AML-193 (cell line): Measurements from ENCODE around the gene NDUFA13.
"Not testable (repeated sequence)": the region's sequence is repeated elsewhere in the genome, so short reads cannot be mapped to it uniquely, and the experiment has no call there.

Source experiments
- DNase-seq, 2 experiments: peaks; one replicate each; lab custom pipeline; 2025; lab: John Stamatoyannopoulos, UW

Gene NDUFA13

DNA sequence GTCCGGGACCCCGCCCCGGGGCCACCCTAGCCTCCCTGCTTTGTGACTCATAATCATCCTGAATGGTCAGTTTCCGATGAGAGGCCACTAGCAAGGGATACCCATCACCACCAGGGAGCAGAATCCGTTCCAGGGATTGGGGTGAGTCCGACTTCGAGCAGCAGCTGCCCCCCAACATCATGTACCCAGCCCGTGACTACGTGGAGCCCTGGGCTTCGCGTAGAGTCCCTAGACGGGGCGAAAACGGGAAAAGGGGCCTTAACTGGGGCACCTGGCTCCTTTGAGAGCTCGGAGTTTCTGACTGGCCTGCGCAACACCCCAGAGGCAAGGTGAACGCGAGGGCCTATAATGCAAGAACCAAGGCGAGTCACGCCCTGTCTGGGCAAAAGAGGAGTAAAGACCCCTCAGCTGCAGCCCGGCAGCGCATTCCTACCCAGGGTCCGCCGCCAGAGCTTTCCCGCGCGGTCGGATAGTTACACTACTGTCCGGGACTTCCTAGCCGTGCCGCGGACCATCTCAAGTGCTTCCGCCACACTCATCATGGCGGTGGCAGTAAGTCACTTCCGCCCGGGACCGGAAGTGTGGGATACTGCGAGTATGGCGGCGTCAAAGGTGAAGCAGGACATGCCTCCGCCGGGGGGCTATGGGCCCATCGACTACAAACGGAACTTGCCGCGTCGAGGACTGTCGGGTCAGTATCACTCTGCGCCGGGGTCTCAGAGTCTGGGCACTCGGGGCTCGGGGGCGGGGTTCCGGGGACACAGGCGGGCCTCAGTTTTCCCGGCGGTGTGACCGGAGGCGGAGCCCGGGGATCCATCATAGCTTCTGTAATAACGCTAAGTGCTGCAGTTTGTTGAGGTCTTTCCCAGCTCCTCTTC lies at the start of gene NDUFA13:
Gene NDUFA13 (plus strand): TSS at position 584 of the 878 bp plus-strand sequence. CDS start 14 bp downstream, at position 598.
- DNase-seq = peak; percentile 76 to 79

DNA sequence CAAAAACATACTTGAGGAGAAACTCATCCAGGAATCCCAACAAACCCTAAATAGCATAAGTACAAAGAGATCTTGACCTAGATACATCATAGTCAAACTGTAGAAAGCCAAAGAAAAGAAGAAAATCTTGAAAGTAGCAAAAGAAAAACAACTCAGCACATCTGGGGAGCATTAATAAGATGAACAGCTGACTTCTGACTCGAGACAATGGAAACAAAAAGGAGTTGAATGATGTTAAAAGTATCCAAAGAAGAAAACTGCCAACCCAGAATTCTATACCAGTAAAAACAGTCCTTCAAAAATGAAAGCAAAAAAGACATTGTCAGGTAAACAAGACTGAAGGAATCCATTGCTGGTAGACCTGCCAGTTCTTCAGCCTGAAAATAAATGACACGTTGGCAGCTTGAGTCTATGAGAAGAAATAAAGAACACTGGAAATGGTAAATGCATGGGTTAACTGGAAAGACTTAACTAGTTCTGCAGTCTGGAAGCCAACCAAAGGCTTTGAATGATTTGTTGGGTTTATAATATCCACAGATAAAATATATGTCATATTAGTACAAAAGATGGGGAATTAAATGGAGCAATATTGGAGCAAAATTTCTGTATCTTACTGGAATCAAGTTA lies 47.5 kb upstream of the NDUFA13 start:
- peak in 1 of 2 experiments; percentile 2 for DNase-seq

DNA sequence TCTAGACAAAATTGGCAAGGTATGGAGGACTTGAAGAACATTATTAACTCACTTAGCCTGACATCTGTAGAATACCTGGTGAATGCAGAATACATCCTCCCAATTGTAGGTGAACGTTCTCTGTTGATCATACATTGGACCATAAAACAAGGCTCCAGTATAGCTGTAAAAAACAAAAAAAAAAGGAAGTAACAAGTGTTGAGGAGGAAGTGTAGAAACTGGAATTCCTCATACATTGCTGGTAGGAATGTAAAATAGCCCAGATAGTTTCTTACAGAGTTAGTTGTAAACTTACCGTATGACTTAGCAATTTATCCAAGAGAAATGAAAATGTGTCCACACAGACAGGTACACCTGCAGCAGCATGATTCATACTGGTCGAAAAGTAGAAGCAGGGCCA lies 45.4 kb upstream of the NDUFA13 start:
- peak; percentile 2 to 31 for DNase-seq

DNA sequence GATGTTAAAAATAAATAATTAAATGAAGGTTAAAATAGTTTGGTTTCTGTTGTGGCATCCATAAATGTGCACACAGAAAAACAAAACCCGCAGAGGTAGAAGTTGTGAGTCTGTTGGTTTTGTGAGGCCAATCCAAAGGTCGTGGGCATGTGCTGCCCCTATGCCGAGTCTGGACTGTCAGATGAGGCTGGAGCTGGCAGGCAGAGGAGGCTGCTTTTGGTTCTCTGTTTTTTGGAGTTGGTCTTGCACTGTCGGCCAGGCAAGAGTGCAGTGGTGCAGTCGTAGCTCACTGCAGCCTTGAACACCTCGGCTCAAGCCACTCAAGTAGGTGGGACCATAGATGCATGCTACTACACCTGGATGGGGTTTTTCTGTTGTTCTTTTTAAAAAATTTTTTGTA lies 44.3 kb upstream of the NDUFA13 start:
- DNase-seq = no peak

DNA sequence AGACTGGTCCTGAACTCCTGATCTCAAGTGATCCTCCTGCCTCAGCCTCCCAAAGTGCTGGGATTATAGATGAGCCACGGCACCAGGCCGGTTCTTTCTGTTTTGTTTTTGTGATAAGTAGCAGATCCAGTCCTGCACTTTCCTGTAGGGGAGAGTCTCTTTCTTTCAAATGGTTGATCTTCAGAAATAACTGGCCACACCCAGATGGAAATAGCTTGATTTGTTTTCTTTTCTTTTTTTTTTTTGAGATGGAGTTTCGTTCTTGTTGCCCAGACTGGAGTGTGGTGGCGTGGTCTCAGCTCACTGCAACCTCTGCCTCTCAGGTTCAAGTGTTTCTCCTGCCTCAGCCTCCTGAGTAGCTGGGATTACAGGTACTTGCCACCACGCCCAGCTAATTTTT lies 43.9 kb upstream of the NDUFA13 start:
- DNase-seq = not testable (repeated sequence)

DNA sequence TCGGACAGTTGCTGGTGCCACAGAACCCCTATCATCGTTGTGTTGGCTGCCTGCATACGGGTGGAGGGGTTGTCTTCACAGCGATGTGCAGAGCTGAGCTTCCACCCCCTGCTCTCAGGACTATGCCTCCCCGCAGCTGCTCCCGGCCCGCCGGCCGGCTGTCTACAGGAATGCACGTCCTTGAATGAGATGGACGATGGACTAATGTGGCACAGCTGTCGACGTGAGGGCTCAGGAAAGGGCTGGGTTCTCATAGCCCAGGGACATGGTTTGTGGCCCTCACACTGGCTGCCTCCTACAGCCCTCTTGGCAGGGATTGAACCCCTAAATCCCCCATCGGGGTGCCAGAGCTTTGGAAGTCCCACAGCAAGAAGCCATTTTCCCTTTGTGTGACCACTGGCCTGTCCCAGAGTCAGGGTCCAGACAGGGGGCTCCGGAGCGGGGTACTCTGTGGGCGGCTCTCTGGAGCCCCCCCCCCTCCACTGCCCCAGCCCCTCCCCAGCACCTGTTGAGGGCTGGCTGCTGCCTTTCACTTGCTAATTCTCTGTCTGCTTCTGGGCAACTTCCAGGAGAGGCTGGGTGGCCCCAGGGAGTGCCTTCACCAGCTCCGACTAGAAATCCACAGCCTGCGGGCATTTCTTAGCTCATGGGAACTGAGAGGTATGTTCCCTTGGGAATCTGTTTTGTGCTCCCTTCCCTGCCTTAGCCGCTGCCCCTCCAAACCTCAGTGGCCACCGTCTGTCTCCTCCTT lies 40.8 kb upstream of the NDUFA13 start:
- no peak for DNase-seq

DNA sequence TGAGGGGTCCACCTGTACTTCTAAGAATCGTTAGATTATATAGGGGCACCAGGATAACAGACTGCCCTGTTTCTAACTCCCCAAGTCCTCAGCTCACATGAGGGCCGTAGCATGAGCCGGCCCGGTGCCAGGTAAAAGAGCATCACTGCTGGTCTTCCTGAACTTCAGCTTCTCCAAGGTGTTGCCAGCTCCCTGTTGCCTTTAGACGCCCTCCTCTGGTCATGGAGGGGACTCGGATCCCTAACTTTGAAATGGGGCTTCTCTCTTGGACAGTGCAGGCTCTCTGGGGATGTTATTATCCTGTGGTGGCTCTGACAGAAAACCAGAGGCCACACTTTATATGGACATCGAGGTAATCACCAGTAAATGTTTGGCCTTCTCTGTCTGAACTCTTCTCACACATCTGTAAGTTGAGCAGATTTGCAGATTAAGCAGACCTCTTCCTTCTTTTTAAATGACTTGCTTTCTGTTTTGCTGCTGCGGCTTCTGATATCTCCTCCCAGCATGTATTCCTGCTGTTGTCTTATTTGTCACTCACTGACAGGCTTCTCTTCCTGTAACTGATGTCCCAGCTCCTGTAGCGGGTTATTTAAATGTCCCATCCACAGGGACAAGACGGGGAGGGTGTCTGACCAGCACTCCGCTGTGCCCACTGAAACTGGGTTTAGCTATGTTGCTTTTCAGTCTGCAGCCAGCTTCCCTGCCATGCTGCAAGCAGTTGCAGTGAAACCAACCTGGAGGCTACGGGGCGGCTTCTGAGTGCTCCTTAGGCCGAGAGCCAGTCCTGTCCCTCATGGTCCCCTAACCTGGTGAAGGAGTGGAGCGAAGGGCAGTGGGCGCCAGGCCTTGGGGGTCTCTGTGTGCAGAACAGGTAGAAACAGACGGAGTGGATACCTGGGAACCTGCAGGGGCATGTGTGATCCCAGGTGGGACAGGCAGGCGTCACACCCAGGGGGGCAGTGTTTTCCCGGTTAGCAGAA lies 39.9 kb upstream of the NDUFA13 start:
- DNase-seq = peak in 1 of 2 experiments; percentile 1

DNA sequence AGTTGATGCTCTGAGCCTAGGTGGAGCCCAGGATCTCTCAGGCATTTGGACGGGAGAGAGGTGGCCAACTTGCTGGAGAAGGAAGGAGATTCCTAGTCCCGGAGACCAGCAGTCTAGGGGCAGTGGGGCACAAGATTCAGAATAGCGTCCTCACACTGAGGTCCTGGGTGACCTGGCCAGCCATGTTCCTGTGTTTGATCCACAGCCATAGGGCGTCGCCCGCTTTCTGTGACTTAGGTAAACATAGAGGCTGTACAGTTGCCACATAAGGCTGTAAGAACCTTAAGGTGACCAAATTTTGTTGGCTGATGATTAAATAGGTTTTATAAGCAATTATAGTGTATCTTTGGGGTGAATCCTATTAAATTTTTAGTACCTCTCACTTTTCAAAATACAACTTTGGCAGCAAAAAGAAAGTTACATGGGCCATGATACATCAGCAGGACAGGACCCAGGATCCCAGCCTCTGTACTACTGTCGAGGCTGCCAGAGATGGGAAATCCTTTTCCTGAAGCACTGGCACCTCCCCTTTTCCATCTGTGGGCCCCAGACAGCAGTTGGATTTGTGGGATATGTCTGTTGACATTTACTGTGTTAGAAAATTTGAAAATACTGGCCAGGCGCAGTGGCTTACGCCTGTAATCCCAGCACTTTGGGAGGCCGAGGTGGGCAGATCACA lies 38.2 kb upstream of the NDUFA13 start:
- no peak for DNase-seq

DNA sequence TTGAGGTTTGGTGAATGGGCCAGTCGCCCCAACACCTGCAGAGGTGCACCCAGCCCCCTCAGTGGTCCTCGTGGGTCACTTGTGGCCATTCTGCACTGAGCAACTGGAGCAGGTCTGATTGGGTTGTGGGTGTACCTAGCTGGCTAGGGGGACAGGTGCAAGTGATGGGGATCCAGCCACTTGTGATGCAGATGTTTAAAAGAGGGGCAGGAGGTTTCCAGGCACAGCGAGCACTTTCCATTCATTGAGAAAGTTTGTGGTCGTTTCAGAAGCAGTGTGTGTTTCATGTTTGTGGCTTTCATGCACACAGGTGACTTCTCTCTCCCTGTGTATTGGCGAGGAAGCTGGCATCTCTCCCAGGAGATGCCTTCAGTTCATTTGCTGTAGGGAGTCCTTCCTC lies 35.3 kb upstream of the NDUFA13 start:
- DNase-seq = no peak

DNA sequence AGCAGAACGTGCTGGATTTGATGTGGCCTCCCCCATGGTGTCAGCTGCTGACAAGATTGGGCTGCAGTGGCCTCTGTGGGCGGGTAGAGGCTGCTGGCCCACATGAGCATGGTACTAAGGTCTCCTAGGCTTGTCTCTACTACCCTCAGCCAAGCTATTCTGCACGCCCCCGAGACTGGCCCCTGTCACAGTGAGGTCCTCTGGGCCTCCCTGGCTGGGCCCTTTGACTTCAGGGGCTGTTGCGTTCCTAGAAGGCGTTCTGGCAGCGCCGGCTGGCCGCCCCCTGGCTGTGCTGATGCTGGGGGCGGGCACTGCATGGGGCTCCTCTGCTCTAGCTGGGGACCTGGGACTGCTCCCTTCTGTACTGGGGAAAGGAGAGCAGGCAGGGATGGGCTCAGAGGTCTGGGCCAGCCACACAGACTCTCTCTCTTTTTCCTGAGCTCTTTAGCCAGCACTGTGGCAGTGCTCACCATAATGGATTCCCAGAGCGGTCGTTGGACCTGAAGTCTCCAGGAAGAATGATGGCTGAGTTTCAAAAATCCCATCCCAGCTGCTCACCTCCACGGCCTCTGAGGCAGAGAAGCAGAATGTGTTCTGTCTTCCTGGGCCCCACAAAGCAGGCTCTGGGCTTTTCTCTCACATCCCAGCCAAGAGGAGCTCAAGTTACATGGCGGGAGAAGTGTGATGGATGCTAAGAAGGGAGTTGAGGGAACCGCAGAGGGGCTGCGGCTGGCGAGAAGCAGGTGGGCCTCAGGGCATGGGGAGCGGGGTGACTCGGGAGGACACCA lies 33.0 kb upstream of the NDUFA13 start:
- DNase-seq = no peak

DNA sequence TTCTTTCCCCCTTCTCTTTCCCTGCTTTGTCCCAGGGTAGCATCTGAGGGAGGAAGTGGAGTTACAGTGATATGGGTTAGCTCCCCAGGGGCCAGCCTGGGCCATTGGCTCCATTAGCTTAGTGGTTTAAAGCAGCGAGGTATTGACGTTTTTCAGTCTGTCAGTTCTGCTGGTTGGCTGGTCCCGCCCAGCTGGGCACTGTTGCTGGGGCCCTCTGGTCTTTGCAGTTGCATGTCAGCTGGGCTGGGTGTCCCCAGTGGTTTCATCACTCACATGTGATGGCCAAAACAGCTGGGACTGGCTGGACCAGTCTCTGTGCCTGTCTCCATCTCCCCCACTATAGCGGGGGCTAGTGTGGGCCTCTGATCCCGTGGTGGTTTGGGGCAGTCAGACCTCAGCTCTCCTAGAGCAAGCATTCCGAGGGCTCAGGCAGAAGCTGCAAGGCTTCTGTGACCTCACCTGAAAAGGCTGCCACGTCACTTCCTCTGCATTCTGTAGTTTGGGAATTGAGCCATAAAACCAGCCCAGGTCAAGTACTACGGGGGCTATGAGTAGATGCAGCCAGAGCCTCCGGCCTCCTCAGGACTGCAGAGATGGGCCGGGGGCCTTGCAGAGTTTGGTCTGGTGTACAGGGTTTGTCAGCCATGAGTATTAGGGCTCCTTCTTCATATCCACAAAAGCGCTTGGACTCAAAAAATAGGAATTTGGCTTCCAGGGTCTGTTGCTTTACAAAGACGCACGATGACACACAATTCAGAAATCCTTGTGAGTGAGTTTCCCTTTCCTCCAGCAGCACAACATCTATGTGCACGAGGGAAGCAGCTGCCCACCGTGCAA lies 30.6 kb upstream of the NDUFA13 start:
- DNase-seq = no peak

DNA sequence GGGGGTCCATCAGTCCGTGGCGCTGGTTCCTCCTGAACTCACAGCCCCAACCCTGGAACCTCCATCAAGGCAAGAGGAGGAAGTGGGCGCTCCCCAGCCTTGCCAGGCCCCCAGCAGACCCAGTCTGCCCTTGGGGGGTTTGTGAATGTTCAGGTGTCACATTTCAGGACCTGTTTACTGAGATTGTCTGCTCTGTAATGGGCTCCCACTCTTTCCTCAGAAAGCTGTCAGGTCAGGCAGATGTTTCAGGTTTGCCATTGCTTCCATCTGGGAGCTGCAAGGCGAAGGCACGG lies 30.1 kb upstream of the NDUFA13 start:
- no peak for DNase-seq

DNA sequence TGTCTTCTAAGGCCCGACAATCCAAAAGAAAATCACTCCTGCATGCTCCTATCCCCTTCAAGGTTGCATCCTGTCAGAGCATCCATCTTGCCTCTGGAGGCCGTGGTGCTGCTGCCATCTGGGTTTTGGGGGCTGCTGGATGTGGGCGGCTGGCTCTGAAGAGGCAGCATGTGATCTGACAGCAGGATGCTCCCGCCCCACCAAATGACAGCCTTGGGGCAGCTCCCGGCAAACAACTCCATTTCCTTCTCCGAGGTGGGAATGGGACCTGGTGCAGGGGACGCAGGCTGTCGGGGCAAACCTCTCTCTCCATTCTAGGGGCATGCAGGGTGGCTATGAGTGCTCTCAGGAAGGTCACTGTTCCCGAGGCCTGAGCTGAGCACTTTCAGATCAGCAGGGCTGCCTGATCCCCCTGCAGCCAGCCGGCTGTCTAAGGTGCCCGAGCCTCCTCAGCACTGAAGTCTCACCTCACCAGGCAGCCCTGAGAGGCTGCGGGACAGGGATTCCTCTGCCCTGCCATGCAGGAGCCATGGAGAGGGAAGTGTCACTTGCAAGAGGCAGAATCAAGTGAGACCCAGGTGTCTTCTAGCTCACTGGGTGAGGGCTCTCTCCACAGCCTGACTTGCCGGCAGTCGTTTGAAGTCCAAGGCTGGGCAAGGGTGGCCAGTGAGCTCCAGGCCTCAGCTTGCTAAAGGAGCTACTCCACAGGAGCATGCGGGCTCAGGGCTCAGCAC lies 29.5 kb upstream of the NDUFA13 start:
- no peak for DNase-seq

DNA sequence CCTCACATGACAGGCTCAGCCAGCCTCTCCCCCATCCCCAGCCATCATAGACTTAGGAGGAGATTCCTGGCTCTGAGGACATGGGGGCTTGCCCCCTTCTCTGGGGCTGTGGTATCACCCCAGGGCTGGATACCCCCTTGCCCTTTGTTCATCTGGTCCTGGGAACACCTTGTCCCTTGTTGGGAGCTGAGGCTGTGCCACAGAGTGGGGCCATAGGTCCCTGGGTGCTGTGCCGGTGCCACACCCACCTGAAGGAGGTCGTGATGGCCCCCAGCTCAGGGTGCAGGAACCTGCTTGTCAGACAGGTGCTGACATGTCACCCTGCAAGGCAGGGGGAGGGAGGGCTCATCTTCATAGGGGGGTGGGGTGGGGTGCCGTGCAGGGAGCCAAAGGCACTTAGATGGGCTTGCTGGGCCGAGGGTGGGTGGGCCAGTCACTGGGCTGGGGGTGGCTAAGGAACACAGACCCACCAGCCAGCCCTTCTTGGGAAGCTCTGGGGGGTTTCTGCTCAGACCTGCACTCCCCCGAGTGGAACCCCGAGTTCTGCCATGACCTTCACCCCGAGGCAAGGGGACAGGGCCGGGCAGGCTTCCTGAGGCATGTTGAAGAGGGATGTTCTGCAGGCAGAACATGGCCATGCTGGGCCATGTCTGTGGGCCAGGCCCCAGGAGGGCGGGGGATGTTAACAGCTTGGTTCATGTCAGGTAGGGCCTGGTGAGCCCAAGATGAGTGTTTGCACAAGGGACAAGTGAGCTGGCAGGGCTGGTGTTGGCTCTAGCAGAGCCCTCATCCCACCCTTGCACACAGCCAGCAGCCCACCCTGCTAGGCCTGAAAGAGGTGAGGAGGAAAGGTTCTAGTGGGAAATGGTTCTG lies 28.7 kb upstream of the NDUFA13 start:
- no peak for DNase-seq

DNA sequence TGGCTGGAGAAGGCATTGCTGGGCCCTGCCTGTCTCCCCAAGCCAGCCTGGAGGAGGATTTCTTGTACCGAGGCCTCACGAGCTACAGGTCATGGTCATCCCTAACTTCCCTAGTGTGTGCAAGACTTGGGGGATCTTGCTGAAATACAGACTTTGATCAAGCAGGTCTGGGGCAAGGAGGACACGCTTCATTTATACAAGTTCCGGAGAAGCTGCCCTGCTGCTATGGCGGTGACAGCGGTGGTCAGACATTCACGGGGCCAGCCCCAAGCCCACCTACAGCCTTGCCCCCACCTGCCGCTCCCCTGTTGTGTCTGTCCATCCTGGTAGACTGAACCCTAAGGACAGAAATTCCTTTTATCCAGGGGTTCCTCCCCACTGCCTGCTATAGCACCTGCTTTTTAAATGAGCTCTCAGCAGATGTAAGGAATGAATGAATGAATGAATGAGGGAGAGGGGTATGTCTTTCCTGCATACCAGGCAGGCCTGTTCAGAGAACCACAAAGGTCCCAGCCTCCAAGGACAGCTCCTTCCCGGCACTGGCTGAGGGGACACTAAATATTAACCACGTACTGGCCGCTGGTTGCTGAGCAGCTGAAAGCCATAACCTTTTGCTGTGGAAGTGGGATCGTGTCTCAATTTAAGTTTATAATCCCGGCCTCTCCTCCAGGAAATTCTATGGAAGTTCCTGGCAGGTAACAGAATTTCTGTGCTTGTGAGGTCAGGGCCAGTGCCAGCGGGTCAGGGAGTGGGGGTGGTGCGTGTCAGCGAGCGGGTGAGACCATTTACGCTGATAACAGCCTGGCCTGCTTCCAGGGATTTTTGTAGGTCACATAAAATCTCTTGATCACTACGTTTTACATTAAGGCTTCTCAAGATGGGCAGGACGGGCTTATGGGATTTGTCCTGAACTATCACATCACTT lies 27.8 kb upstream of the NDUFA13 start:
- DNase-seq = no peak

DNA sequence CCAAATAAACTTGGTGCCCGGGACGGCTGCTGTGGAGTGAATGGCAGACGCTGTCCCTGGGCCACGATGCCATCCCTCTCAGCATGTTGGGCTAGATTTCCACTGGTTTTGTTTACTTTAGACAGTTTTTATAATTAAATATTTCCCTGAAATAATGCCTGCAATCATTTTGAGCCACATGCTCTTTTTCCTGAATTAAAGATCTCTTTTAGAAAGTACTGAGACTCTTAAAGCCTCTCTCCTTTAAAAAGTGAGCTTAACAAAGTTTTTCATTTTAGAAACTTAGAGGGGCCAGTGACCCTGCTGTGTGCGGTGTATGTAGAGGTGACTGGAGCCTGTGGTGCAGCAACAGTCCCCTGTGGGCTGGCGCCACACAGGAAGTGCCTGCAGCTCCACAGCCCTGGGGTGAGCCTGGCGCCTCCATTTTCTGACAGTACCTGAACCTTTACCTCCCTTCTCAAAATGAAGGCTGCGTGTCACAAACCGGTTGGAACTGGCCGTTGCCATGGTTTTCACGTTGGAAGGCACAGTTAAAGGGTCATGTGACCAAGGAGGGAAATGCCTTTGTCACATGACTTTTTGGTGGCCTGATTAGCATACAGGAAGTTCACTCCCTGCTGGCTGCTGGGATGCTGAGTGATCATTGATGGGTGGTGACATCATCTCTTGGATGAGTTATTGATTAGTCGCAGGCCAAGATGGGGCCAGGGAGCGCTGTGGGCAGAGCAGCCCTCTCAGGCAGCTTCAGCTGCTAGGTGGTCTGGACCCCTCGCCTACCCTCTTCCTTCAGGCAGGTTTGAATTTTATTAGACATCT lies 26.9 kb upstream of the NDUFA13 start:
- DNase-seq = peak; percentile 65 to 82
